Urinary bladder (tissue), 4 donors: ENCODE results near the gene SYNM. TPM values are rescaled to one million over a fixed set of nuclear protein-coding genes. Genes with fewer than 3 reads are reported as not detected.

ENCODE experiments used
- DNase-seq: peaks from one replicate; pipeline ENCODE4 v3.0.0-alpha.2; 2015; ENCODE audit errors: extremely low spot score
- H3K27ac ChIP-seq: one replicate; pipeline ENCODE4 v1.5.1; 2013; ENCODE audit warnings: low read depth, mild to moderate bottlenecking, moderate library complexity
- H3K36me3 ChIP-seq: one replicate; pipeline ENCODE4 v1.6.1; 2013; ENCODE audit warnings: mild to moderate bottlenecking, moderate library complexity; ENCODE audit not compliant: insufficient read depth
- H3K4me1 ChIP-seq: one replicate; pipeline ENCODE4 v1.6.1; 2013; ENCODE audit warnings: mild to moderate bottlenecking, moderate library complexity; ENCODE audit not compliant: insufficient read depth
- H3K4me3 ChIP-seq: one replicate; pipeline ENCODE4 v1.5.1; 2013; ENCODE audit warnings: low read depth, low read length
- WGBS: extraction: QIAGEN DNeasy Blood & Tissue Kit; methylation state at CpG from one replicate; pipeline ENCODE4 v1.1.7; 2013; 5-methylcytosine and 5-hydroxymethylcytosine counted together
- polyA plus RNA-seq: library from polyadenylated mRNA; stranded (reverse); fragments of 200-250 nt; gene quantifications from one replicate; pipeline ENCODE4 v1.2.3, GENCODE V29; 2013
- total RNA-seq: library from RNA; depleted of rRNA; stranded (reverse); fragments of >200 nt; gene quantifications from one replicate; pipeline ENCODE4 v1.2.3, GENCODE V29; 2014
- donor health status: healthy with polysubstance abuse.
- donor health status: healthy.

SYNM gene
- total and polyA plus RNA-seq, 2 donors = 228 to 898 TPM

GRCh38 chr15:99096173-99096893 is 8.5 kb upstream of the SYNM start:
- H3K27ac ChIP-seq = no peak overlapping the region
- H3K4me1 ChIP-seq = peaks cover 2% of the 10 kb centered on the region
- WGBS = 94% methylated on average over 11 of the region's 11 CpGs
- H3K4me3 ChIP-seq = no peak overlapping the region
- H3K36me3 ChIP-seq = no peaks in the 10 kb centered on the region
- DNase-seq = no peak

DNA sequence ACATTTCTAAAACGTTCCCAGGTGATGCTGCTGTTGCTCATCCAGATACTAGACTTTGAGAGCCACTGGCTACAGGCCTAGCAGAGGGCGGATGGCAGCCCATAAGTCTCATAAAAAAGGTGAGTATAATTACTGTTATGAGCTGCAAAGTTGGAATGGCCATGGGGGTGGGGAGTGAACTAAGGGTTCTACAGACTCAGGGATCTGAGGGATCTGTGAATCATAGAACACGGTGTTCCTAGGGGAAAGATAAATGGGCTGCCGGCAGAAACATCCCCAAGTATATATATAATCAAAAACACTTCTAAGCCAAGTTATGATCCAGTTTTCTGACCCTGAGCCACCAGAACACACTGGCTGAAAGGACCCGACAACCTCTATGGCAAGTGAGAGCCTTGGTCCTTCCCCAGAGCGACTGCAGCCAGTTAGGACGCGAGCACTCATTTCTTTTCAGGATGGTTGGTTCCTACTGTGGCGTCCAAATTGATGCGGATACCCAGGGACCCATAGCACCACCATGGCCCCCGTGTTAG is 7.9 kb upstream of the SYNM start:
- DNase-seq = no peak
- Histone ChIP-seq H3K4me3 (no peak overlapping the region), H3K36me3 (no peaks in the 10 kb centered on the region), H3K4me1 (peaks cover 2% of the 10 kb centered on the region), H3K27ac (no peak overlapping the region)
- 87% methylated on average over 11 of the region's 11 CpGs for WGBS

DNA sequence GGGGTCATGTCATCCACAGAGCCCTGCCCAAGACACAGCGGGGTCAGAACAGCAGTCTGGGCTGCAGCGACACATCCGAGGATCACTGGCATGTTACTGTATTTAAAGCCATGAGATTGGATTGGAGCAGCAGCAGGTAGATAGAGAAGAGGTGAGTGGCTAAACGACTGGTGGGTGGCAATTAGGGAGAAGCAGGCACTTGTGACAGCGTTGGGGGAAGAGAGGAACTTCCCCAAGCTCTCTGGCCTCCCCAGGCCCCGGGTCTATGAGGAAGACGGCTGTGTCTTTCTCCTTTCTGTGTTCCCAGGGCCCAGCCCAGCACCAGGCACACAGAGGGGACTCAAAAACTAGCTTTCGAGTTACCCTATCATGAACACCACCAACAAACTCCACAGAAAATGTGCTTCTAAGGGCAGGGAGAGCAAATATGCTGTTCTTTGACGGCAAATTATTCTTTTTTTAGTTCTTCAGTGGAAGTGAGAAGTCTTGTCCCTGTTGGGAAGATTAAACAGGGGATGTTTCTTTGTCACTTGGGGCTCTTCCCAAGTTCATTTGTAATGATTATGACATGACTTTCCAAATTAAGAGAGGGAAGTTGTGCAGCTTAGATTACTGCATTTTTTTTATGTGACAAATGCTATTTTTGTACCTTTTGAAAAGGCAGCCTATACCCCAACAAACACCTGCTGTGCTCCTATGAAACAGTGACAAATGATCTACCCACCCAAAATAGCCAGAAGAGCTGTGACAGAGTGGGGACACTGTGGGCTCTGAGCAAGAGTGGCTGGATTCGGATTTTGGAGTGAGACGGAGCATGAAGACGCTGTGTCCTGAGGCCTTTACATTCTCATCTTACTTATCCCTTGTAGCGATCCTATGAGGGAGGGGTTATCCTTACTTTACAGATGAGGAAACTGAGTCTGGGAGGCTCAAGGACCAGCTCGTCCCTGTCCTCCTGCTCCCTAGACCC is 7.2 kb upstream of the SYNM start:
- Histone ChIP-seq H3K4me1 (peaks cover 2% of the 10 kb centered on the region), H3K4me3 (no peak overlapping the region), H3K27ac (no peak overlapping the region), H3K36me3 (no peaks in the 10 kb centered on the region)
- 88% methylated on average over 14 of the region's 14 CpGs for WGBS
- DNase-seq = no peak

GRCh38 chr15:99098426-99098825 is 6.5 kb upstream of the SYNM start:
- no peaks in the 10 kb centered on the region for H3K36me3 ChIP-seq
- WGBS = 90% methylated on average over 12 of the region's 12 CpGs
- H3K27ac ChIP-seq = no peak overlapping the region
- H3K4me3 ChIP-seq = no peak overlapping the region
- peaks cover 2% of the 10 kb centered on the region for H3K4me1 ChIP-seq
- DNase-seq = no peak

DNA sequence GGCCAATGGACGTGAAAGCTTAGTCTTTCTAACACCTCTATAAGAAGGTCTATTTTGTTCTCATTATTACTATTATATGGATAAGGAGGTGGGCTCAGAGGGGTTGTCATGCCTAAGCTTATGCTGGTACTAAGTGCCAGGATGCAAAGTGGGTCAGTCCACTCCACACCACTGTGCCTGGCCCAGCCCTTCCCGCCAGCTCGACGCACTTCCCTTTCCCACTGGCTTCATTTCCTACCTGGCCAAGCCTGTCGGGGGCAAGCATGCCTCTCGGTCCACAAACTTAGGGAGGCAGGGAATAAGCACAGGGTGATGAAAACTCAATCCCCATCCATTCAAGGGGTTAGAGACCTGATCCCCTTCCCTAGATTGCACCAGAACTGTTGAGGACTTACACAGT is 5.9 kb upstream of the SYNM start:
- 78% methylated on average over 6 of the region's 6 CpGs for WGBS
- DNase-seq = no peak

DNA sequence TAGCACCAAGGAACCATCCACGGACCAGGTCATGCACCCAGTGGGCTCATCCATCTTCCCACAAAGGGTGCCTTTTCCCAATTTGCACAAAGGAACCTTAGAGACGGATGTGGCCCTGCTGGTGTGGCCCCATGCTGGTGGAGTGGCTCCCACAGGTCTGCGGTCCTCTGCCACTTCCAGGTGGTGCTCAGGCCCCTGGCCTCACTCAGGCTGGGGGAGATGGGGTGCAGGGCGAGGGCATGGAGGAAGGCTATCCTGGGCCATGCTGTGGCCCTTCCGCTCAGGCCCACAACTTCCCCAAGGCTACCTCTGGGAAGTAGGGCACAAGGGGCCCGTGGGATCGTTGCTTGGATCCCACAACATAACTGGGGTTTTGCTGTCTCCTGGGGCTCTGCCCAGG is 5.2 kb upstream of the SYNM start:
- H3K36me3 ChIP-seq = no peaks in the 10 kb centered on the region
- WGBS = 93% methylated on average over 7 of the region's 7 CpGs
- no peak overlapping the region for H3K27ac ChIP-seq
- H3K4me1 ChIP-seq = peaks cover 2% of the 10 kb centered on the region
- no peak overlapping the region for H3K4me3 ChIP-seq
- no peak for DNase-seq

More for the DNA sequence above, 5.9 kb upstream of the SYNM start:
- no peak overlapping the region for H3K27ac ChIP-seq
- no peaks in the 10 kb centered on the region for H3K36me3 ChIP-seq
- peaks cover 2% of the 10 kb centered on the region for H3K4me1 ChIP-seq
- H3K4me3 ChIP-seq = no peak overlapping the region

- H3K36me3 ChIP-seq = no peaks in the 10 kb centered on the region
- peaks cover 2% of the 10 kb centered on the region for H3K4me1 ChIP-seq
- WGBS = 3% methylated on average over 50 of the region's 50 CpGs
- H3K4me3 ChIP-seq = peak overlapping the region; percentile 15
- no peak for DNase-seq
- H3K27ac ChIP-seq = no peak overlapping the region
Measured at GRCh38 chr15:99100245-99101173, 4.4 kb upstream of the SYNM start.

GRCh38 chr15:99101501-99101900 is 3.4 kb upstream of the SYNM start:
- WGBS = 84% methylated on average over 7 of the region's 7 CpGs
- H3K36me3 ChIP-seq = no peaks in the 10 kb centered on the region
- H3K27ac ChIP-seq = no peak overlapping the region
- no peak overlapping the region for H3K4me3 ChIP-seq
- DNase-seq = no peak
- H3K4me1 ChIP-seq = peaks cover 2% of the 10 kb centered on the region

GRCh38 chr15:99102332-99103235 is 2.3 kb upstream of the SYNM start:
- H3K36me3 ChIP-seq = no peaks in the 10 kb centered on the region
- DNase-seq = no peak
- no peak overlapping the region for H3K27ac ChIP-seq
- peaks cover 2% of the 10 kb centered on the region for H3K4me1 ChIP-seq
- no peak overlapping the region for H3K4me3 ChIP-seq
- WGBS = 74% methylated on average over 13 of the region's 13 CpGs

GRCh38 chr15:99103279-99103678 is 1.6 kb upstream of the SYNM start:
- WGBS = 96% methylated on average over 2 of the region's 2 CpGs
- no peak for DNase-seq
- H3K4me1 ChIP-seq = peaks cover 2% of the 10 kb centered on the region
- no peaks in the 10 kb centered on the region for H3K36me3 ChIP-seq
- no peak overlapping the region for H3K4me3 ChIP-seq
- no peak overlapping the region for H3K27ac ChIP-seq

- DNase-seq = no peak
- H3K4me1 ChIP-seq = no peaks in the 10 kb centered on the region
- peak overlapping the region; percentile 46 for H3K27ac ChIP-seq
- H3K36me3 ChIP-seq = no peaks in the 10 kb centered on the region
- under 1% methylated on average over 116 of the region's 116 CpGs for WGBS
- peak overlapping the region; percentile 56 for H3K4me3 ChIP-seq
Measured at GRCh38 chr15:99105514-99106341, 848 bp downstream of the SYNM start.
